GM19099 (cell line): Measurements from ENCODE around the gene FURIN.

ENCODE experiments used
- POLR2A ChIP-seq: IDR thresholded peaks from 3 replicates; pipeline ENCODE4 v1.6.1; 2011; ENCODE audit warnings: low read depth; ENCODE audit not compliant: insufficient read length; ENCODE audit errors: extremely low read depth

Gene FURIN

GRCh38 chr15:90876046-90876445 lies 7.7 kb downstream of the FURIN start:
- TF ChIP-seq POLR2A: no peak

GRCh38 chr15:90876512-90877170 lies 8.3 kb downstream of the FURIN start:
- TF ChIP-seq POLR2A: no peak

GRCh38 chr15:90877315-90877714 lies 8.9 kb downstream of the FURIN start:
- no peak for TF ChIP-seq POLR2A

- TF ChIP-seq POLR2A: no peak
These were observed 9.6 kb downstream of the FURIN start for GRCh38 chr15:90877996-90878395.

GRCh38 chr15:90878660-90879059 lies 10.3 kb downstream of the FURIN start:
- no peak for TF ChIP-seq POLR2A

GRCh38 chr15:90879730-90880366 lies 11.5 kb downstream of the FURIN start:
- TF ChIP-seq POLR2A: no peak

- no peak for TF ChIP-seq POLR2A
These were observed 12.2 kb downstream of the FURIN start for GRCh38 chr15:90880381-90881145.

GRCh38 chr15:90881181-90881977 lies 13.0 kb downstream of the FURIN start:
- TF ChIP-seq POLR2A: no peak

GRCh38 chr15:90881978-90882721 lies 13.8 kb downstream of the FURIN start:
- no peak for TF ChIP-seq POLR2A

- TF ChIP-seq POLR2A: no peak
These were observed 14.6 kb downstream of the FURIN start for GRCh38 chr15:90882781-90883525.

- TF ChIP-seq POLR2A: no peak
These were observed 15.2 kb downstream of the FURIN start for GRCh38 chr15:90883526-90883975.

- peak; percentile 54 for TF ChIP-seq POLR2A
These were observed 15.8 kb downstream of the FURIN start, which contains the start of gene FES for GRCh38 chr15:90883976-90884718. FES (plus strand) TSS chr15:90884504; CDS start chr15:90885046, 542 bp downstream.
